Neural cell (in vitro differentiated cells): ENCODE data around the gene TMEM187. TPM values are rescaled to one million over a fixed set of nuclear protein-coding genes. Genes with fewer than 3 reads are reported as not detected.

ENCODE experiments used
- H2AFZ ChIP-seq: fragments of 200-600, 300-800 bp; sonication (generic), shearing (Covaris generic); 2 replicates; pipeline ENCODE4 v1.6.0; 2014; ENCODE audit warnings: low read depth, mild to moderate bottlenecking, antibody characterized with exemption, low read length, moderate library complexity
- H3F3A ChIP-seq: fragments of 200-600 bp; shearing (Covaris generic); 2 replicates; pipeline ENCODE4 v1.6.1; 2016; ENCODE audit warnings: mild to moderate bottlenecking, moderate library complexity, mixed read lengths, antibody characterized with exemption, low read length; ENCODE audit not compliant: insufficient read depth, poor library complexity, severe bottlenecking
- H3K27ac ChIP-seq: fragments of 200-600, 300-800 bp; sonication (generic), shearing (Covaris generic); 2 replicates; pipeline ENCODE4 v1.5.1; 2014; ENCODE audit warnings: mild to moderate bottlenecking, low read length, moderate library complexity
- H3K27me3 ChIP-seq: fragments of 300-800, 200-600 bp; sonication (generic), shearing (Covaris generic); 2 replicates; pipeline ENCODE4 v1.6.0; 2014; ENCODE audit warnings: mild to moderate bottlenecking, low read depth, low read length, moderate library complexity; ENCODE audit not compliant: insufficient read depth
- H3K36me3 ChIP-seq: fragments of 300-800, 200-600 bp; sonication (generic), shearing (Covaris generic); 2 replicates; pipeline ENCODE4 v1.5.1; 2014; ENCODE audit warnings: mild to moderate bottlenecking, antibody characterized with exemption, low read length, moderate library complexity; ENCODE audit not compliant: insufficient read depth
- H3K4me2 ChIP-seq: fragments of 300-800, 200-600 bp; sonication (generic), shearing (Covaris generic); 2 replicates; pipeline ENCODE4 v1.6.0; 2014; ENCODE audit warnings: mild to moderate bottlenecking, low read length
- H3K4me3 ChIP-seq: fragments of 300-800, 200-600 bp; sonication (generic), shearing (Covaris generic); 2 replicates; pipeline ENCODE4 v1.5.1; 2014; ENCODE audit warnings: mild to moderate bottlenecking, low read length, moderate library complexity
- H3K79me2 ChIP-seq: fragments of 200-600 bp; shearing (Covaris generic); replicated peaks from 2 replicates; pipeline ENCODE4 v1.6.0; 2014; ENCODE audit warnings: mild to moderate bottlenecking, low read length, moderate library complexity; ENCODE audit not compliant: insufficient read depth
- H3K9ac ChIP-seq: fragments of 300-800, 200-600 bp; sonication (generic), shearing (Covaris generic); 2 replicates; pipeline ENCODE4 v1.6.1; 2016; ENCODE audit warnings: mild to moderate bottlenecking, low read length, mixed read lengths
- H3K9me2 ChIP-seq: fragments of 200-600 bp; shearing (Covaris generic); 2 replicates; pipeline ENCODE4 v1.6.1; 2016; ENCODE audit warnings: mild to moderate bottlenecking, low read length, mixed read lengths; ENCODE audit not compliant: insufficient read depth
- H3K9me3 ChIP-seq: fragments of 200-600, 300-800 bp; sonication (generic), shearing (Covaris generic); 2 replicates; pipeline ENCODE4 v1.6.1; 2016; ENCODE audit warnings: mild to moderate bottlenecking, mixed run types, low read length, moderate library complexity, mixed read lengths
- H4K20me1 ChIP-seq: fragments of 200-600 bp; shearing (Covaris generic); 2 replicates; pipeline ENCODE4 v1.6.1; 2016; ENCODE audit warnings: mild to moderate bottlenecking, mixed run types; ENCODE audit not compliant: insufficient read depth
- EP300 ChIP-seq: fragments of 450-650 bp; conservative IDR thresholded peaks from 2 replicates; pipeline ENCODE4 v1.6.1; 2014; ENCODE audit warnings: antibody characterized with exemption, mild to moderate bottlenecking, moderate library complexity; ENCODE audit not compliant: poor library complexity, severe bottlenecking
- EZH2 ChIP-seq: fragments of 200-600, 300-800 bp; shearing (Covaris generic), sonication (generic); IDR thresholded peaks from 2 replicates; pipeline ENCODE4 v1.6.1; 2014; ENCODE audit warnings: antibody characterized with exemption, low read length, borderline replicate concordance, mild to moderate bottlenecking; ENCODE audit not compliant: insufficient read depth, poor library complexity, severe bottlenecking
- MXI1 ChIP-seq: fragments of 450-650 bp; conservative IDR thresholded peaks from 2 replicates; pipeline ENCODE4 v1.6.1; 2014; ENCODE audit warnings: antibody characterized with exemption, mild to moderate bottlenecking; ENCODE audit not compliant: poor library complexity, severe bottlenecking
- POLR2AphosphoS5 ChIP-seq: IDR thresholded peaks from 2 replicates; pipeline ENCODE4 v1.6.1; 2012
- RAD21 ChIP-seq: fragments of 450-650 bp; conservative IDR thresholded peaks from 2 replicates; pipeline ENCODE4 v1.6.1; 2014; ENCODE audit warnings: antibody characterized with exemption, mild to moderate bottlenecking, moderate library complexity
- SMC3 ChIP-seq: fragments of 450-650 bp; conservative IDR thresholded peaks from 2 replicates; pipeline ENCODE4 v1.6.1; 2014; ENCODE audit warnings: antibody characterized with exemption, mild to moderate bottlenecking, moderate library complexity; ENCODE audit not compliant: poor library complexity
- TAF1 ChIP-seq: IDR thresholded peaks from 2 replicates; pipeline ENCODE4 v1.6.1; 2012; ENCODE audit warnings: low read depth
- polyA plus RNA-seq: library from polyadenylated mRNA; depleted of rRNA; stranded (reverse); fragments of >200 nt; gene quantifications from 2 replicates; pipeline ENCODE4 v1.2.3, GENCODE V29; 2014
- TF ChIP-seq, protein P1 (sequence below): IDR thresholded peaks from 2 replicates; pipeline ENCODE4 v1.6.1; 2012; ENCODE audit warnings: borderline replicate concordance
- TF ChIP-seq, protein P2 (sequence below): fragments of 450-650 bp; IDR thresholded peaks from 2 replicates; pipeline ENCODE4 v1.5.1; 2014; ENCODE audit warnings: antibody characterized with exemption, mild to moderate bottlenecking, moderate library complexity; ENCODE audit not compliant: poor library complexity, severe bottlenecking

TMEM187 gene
- polyA plus RNA-seq, 1 donor from 2014 or later: 5.2 TPM

DNA sequence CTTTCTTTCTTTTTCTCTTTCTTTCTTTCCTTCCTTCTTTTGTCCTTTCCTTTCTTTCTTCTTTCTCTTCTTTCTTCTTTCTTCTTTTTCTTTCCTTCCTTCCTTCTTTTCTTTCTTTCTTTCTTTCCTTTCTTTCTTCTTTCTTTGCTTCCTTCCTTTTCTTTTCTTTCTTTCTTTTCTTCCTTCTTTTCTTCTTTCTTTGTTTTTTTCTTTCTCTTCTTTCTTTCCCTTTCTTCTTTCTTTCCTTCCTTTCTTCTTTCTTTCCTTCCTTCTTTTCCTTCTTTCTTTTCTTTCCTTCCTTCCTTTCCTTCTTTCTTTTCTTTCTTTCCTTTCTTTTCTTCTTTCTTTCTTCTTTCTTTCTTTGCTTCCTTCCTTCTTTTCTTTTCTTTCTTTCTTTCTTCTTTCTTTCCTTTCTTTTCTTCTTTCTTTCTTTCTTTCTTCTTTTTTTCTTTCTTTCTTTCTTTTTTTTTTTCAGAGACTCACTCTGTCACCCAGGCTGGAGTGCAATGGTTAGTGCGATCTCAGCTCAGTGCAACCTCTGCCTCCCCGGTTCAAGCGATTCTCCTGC, 18.5 kb downstream of the TMEM187 start:
- TF ChIP-seq TAF1: no peak
- TF ChIP-seq POLR2AphosphoS5: no peak
- TF ChIP-seq EZH2: no peak
- no peak for TF ChIP-seq SMC3
- TF ChIP-seq, protein P1, sequence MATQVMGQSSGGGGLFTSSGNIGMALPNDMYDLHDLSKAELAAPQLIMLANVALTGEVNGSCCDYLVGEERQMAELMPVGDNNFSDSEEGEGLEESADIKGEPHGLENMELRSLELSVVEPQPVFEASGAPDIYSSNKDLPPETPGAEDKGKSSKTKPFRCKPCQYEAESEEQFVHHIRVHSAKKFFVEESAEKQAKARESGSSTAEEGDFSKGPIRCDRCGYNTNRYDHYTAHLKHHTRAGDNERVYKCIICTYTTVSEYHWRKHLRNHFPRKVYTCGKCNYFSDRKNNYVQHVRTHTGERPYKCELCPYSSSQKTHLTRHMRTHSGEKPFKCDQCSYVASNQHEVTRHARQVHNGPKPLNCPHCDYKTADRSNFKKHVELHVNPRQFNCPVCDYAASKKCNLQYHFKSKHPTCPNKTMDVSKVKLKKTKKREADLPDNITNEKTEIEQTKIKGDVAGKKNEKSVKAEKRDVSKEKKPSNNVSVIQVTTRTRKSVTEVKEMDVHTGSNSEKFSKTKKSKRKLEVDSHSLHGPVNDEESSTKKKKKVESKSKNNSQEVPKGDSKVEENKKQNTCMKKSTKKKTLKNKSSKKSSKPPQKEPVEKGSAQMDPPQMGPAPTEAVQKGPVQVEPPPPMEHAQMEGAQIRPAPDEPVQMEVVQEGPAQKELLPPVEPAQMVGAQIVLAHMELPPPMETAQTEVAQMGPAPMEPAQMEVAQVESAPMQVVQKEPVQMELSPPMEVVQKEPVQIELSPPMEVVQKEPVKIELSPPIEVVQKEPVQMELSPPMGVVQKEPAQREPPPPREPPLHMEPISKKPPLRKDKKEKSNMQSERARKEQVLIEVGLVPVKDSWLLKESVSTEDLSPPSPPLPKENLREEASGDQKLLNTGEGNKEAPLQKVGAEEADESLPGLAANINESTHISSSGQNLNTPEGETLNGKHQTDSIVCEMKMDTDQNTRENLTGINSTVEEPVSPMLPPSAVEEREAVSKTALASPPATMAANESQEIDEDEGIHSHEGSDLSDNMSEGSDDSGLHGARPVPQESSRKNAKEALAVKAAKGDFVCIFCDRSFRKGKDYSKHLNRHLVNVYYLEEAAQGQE: no peak
- TF ChIP-seq MXI1: no peak
- TF ChIP-seq RAD21: no peak
- no peak for TF ChIP-seq EP300
- TF ChIP-seq, protein P2, sequence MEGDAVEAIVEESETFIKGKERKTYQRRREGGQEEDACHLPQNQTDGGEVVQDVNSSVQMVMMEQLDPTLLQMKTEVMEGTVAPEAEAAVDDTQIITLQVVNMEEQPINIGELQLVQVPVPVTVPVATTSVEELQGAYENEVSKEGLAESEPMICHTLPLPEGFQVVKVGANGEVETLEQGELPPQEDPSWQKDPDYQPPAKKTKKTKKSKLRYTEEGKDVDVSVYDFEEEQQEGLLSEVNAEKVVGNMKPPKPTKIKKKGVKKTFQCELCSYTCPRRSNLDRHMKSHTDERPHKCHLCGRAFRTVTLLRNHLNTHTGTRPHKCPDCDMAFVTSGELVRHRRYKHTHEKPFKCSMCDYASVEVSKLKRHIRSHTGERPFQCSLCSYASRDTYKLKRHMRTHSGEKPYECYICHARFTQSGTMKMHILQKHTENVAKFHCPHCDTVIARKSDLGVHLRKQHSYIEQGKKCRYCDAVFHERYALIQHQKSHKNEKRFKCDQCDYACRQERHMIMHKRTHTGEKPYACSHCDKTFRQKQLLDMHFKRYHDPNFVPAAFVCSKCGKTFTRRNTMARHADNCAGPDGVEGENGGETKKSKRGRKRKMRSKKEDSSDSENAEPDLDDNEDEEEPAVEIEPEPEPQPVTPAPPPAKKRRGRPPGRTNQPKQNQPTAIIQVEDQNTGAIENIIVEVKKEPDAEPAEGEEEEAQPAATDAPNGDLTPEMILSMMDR: no peak

DNA sequence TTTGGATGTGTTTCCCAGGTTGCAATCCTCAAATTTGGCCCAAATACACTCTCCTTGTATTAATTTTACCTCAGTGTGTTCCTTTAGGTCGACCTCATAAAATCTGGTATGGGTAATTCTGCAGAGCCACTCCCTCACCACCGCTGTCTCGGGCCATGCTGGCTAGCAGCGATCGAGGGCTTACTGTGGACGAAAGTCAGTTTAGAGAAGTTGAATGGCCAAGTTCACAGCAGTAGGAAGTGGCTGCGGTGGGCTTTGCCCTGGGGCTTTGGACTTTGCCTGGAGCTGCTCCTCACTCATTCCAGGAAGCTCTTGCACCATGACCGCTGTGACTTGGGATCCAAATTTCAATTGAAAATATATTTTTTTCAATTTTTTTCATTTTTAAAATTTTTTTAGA, 19.6 kb downstream of the TMEM187 start:
- Histone ChIP-seq H3K9ac (no peak overlapping the region), H4K20me1 (no peaks in the 10 kb centered on the region), H3K9me3 (no peaks in the 10 kb centered on the region), H3K79me2 (no peaks in the 10 kb centered on the region), H3F3A (no peaks in the 10 kb centered on the region), H2AFZ (no peak overlapping the region), H3K36me3 (no peaks in the 10 kb centered on the region), H3K27ac (no peak overlapping the region), H3K9me2 (no peaks in the 10 kb centered on the region), H3K4me2 (no peak overlapping the region), H3K27me3 (no peaks in the 10 kb centered on the region), H3K4me3 (no peak overlapping the region)
- TF ChIP-seq MXI1 (no peak), EP300 (no peak)
- TF ChIP-seq, protein P2: no peak

More for the DNA sequence above, 18.5 kb downstream of the TMEM187 start:
- Histone ChIP-seq H3K79me2 (no peaks in the 10 kb centered on the region), H4K20me1 (no peaks in the 10 kb centered on the region), H3K27me3 (no peaks in the 10 kb centered on the region), H2AFZ (no peak overlapping the region), H3K9ac (no peak overlapping the region), H3K27ac (no peak overlapping the region), H3K9me3 (no peaks in the 10 kb centered on the region), H3K4me3 (no peak overlapping the region), H3K4me2 (no peak overlapping the region), H3F3A (no peaks in the 10 kb centered on the region), H3K36me3 (no peaks in the 10 kb centered on the region), H3K9me2 (no peaks in the 10 kb centered on the region)
